ENCODE data around the gene KHDC4. TPM values are rescaled to one million over a fixed set of nuclear protein-coding genes. Genes with fewer than 3 reads are reported as not detected.

The KHDC4 gene
- 14.7 and 21.4 TPM in 2 replicates for total RNA-seq

GRCh38 chr1:155934097-155934935, at the start of gene KHDC4:
KHDC4 (minus strand) TSS chr1:155934413; CDS start chr1:155934373, 40 bp downstream.

GRCh38 chr1:155978325-155978972, 44.2 kb upstream of the KHDC4 start, which contains the start of gene ARHGEF2:
ARHGEF2 (minus strand) TSS chr1:155978547; CDS start chr1:155978427, 120 bp downstream.

GRCh38 chr1:155940993-155941844, 7.0 kb upstream of the KHDC4 start, which contains the start of gene RXFP4:
RXFP4 (plus strand) TSS chr1:155941638; CDS start chr1:155941710, 72 bp downstream.

GRCh38 chr1:155911156-155912055, 22.8 kb downstream of the KHDC4 start, which contains the start of gene RIT1:
RIT1 (minus strand) TSS chr1:155911349; CDS start chr1:155910761, 588 bp downstream.

Other genes with a start within 250 kb of the KHDC4 start
- 49.5 and 51.7 TPM in 2 replicates for gene YY1AP1, start 245.6 kb downstream of the KHDC4 start, total RNA-seq
- gene DAP3, start 245.3 kb downstream of the KHDC4 start, total RNA-seq, result 33.1 and 39.4 TPM in 2 replicates
- 23.3 and 28.0 TPM in 2 replicates for gene GON4L, start 77.2 kb downstream of the KHDC4 start, total RNA-seq
- 12.8 and 15.4 TPM in 2 replicates for gene SYT11, start 74.8 kb downstream of the KHDC4 start, total RNA-seq
- gene RIT1, start 23.1 kb downstream of the KHDC4 start, total RNA-seq, result 42.5 and 46.3 TPM in 2 replicates
- gene RXFP4, start 7.2 kb upstream of the KHDC4 start, total RNA-seq, result under 0.01 TPM in 1 of 2 replicates, not detected in the other
- gene ARHGEF2, start 44.1 kb upstream of the KHDC4 start, total RNA-seq, result 51.3 and 70.6 TPM in 2 replicates
- gene SSR2, start 86.5 kb upstream of the KHDC4 start, total RNA-seq, result 351 and 443 TPM in 2 replicates
- 10.5 and 13.6 TPM in 2 replicates for gene UBQLN4, start 119.4 kb upstream of the KHDC4 start, total RNA-seq
- gene LAMTOR2, start 120.4 kb upstream of the KHDC4 start, total RNA-seq, result 79.8 and 102 TPM in 2 replicates
- not detected in 2 replicates for gene RAB25, start 126.7 kb upstream of the KHDC4 start, total RNA-seq
- gene MEX3A, start 148.1 kb upstream of the KHDC4 start, total RNA-seq, result 2.9 and 4.8 TPM in 2 replicates
- 254 and 363 TPM in 2 replicates for gene LMNA, start 180.3 kb upstream of the KHDC4 start, total RNA-seq
- gene SEMA4A, start 219.2 kb upstream of the KHDC4 start, total RNA-seq, result 0.52 and 0.65 TPM in 2 replicates